ENCODE measurements around the gene GHRH.

DNA sequence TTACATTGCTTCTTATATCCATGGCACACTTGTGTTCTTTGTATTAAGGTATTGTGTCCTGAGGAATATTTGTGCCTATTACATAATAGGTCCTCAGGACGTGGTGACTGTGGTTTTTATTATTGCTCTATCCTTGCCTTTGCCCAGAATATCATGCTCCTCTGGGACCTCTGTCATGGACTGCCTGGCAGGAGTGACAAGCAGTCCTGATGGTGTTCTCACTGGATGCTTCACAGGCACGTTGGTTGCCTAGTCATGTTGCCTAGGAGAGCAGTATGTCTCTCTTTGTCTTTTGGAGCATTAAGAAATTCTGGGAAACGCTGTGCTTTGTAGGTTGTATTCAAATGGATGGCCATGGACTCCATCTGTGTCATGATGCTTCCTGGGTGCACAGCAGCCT is 57.6 kb downstream of the GHRH start:
- TF ChIP-seq, protein P1, sequence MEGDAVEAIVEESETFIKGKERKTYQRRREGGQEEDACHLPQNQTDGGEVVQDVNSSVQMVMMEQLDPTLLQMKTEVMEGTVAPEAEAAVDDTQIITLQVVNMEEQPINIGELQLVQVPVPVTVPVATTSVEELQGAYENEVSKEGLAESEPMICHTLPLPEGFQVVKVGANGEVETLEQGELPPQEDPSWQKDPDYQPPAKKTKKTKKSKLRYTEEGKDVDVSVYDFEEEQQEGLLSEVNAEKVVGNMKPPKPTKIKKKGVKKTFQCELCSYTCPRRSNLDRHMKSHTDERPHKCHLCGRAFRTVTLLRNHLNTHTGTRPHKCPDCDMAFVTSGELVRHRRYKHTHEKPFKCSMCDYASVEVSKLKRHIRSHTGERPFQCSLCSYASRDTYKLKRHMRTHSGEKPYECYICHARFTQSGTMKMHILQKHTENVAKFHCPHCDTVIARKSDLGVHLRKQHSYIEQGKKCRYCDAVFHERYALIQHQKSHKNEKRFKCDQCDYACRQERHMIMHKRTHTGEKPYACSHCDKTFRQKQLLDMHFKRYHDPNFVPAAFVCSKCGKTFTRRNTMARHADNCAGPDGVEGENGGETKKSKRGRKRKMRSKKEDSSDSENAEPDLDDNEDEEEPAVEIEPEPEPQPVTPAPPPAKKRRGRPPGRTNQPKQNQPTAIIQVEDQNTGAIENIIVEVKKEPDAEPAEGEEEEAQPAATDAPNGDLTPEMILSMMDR (IDR thresholded peaks at IDR 0.05), result no peak
- no peak for TF ChIP-seq POLR2A (IDR thresholded peaks at IDR 0.05)

Measured in thyroid gland (tissue), 4 donors.